ENCODE data around the gene KANSL1.
A peak's percentile ranks its signal among the peaks of the same experiment; 100 is the strongest.
"Not testable (repeated sequence)": the region's sequence is repeated elsewhere in the genome, so short reads cannot be mapped to it uniquely, and the experiment has no call there.

KANSL1 gene

DNA sequence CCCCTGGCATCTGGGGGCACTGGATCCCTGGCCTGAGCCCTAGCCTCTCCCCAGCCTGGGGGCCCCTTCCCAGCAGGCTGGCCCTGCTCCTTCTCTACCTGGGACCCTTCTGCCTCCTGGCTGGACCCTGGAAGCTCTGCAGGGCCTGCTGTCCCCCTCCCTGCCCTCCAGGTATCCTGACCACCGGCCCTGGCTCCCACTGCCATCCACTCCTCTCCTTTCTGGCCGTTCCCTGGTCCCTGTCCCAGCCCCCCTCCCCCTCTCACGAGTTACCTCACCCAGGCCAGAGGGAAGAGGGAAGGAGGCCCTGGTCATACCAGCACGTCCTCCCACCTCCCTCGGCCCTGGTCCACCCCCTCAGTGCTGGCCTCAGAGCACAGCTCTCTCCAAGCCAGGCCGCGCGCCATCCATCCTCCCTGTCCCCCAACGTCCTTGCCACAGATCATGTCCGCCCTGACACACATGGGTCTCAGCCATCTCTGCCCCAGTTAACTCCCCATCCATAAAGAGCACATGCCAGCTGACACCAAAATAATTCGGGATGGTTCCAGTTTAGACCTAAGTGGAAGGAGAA is 180.6 kb downstream of the KANSL1 start:
- no peak for DNase-seq

GRCh38 chr17:46011711-46012505 is 181.3 kb downstream of the KANSL1 start:
- no peak for DNase-seq

GRCh38 chr17:46010597-46011186 is 182.5 kb downstream of the KANSL1 start:
- DNase-seq, result no peak

GRCh38 chr17:46009681-46010596 is 183.3 kb downstream of the KANSL1 start:
- DNase-seq, result no peak

DNA sequence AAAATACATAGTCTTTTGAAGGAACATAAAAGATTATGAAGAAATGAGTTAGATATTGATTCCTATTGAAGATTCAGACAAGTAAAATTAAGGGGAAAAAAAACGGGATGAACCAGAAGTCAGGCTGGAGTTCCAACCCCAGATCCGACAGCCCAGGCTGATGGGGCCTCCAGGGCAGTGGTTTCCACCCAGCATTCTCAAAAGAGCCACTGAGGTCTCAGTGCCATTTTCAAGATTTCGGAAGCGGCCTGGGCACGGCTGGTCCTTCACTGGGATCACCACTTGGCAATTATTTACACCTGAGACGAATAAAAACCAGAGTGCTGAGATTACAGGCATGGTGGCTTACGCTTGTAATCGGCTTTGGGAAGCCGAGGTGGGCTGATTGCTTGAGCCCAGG is 184.6 kb downstream of the KANSL1 start:
- DNase-seq, result no peak

GRCh38 chr17:46007461-46007965 is 185.7 kb downstream of the KANSL1 start:
- no peak for DNase-seq

- DNase-seq, result not testable (repeated sequence)
Observed at GRCh38 chr17:46006082-46006481, 187.1 kb downstream of the KANSL1 start.

DNA sequence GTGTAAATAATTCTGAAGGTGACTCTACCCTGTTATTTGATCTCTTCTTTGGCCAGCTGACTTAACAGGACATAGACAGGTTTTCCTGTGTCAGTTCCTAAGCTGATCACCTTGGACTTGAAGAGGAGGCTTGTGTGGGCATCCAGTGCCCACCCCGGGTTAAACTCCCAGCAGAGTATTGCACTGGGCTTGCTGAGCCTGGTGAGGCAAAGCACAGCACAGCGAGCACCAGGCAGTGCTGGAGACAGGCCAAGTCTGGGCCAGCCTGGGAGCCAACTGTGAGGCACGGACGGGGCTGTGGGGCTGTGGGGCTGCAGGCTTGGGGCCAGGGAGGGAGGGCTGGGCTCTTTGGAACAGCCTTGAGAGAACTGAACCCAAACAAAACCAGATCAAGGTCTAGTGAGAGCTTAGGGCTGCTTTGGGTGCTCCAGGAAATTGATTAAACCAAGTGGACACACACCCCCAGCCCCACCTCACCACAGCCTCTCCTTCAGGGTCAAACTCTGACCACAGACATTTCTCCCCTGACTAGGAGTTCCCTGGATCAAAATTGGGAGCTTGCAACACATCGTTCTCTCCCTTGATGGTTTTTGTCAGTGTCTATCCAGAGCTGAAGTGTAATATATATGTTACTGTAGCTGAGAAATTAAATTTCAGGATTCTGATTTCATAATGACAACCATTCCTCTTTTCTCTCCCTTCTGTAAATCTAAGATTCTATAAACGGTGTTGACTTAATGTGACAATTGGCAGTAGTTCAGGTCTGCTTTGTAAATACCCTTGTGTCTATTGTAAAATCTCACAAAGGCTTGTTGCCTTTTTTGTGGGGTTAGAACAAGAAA is 189.1 kb downstream of the KANSL1 start:
- DNase-seq, result no peak

GRCh38 chr17:46002973-46003316 is 190.3 kb downstream of the KANSL1 start:
- no peak for DNase-seq

GRCh38 chr17:46002311-46002972 is 190.8 kb downstream of the KANSL1 start:
- peak; percentile 79 for DNase-seq

DNA sequence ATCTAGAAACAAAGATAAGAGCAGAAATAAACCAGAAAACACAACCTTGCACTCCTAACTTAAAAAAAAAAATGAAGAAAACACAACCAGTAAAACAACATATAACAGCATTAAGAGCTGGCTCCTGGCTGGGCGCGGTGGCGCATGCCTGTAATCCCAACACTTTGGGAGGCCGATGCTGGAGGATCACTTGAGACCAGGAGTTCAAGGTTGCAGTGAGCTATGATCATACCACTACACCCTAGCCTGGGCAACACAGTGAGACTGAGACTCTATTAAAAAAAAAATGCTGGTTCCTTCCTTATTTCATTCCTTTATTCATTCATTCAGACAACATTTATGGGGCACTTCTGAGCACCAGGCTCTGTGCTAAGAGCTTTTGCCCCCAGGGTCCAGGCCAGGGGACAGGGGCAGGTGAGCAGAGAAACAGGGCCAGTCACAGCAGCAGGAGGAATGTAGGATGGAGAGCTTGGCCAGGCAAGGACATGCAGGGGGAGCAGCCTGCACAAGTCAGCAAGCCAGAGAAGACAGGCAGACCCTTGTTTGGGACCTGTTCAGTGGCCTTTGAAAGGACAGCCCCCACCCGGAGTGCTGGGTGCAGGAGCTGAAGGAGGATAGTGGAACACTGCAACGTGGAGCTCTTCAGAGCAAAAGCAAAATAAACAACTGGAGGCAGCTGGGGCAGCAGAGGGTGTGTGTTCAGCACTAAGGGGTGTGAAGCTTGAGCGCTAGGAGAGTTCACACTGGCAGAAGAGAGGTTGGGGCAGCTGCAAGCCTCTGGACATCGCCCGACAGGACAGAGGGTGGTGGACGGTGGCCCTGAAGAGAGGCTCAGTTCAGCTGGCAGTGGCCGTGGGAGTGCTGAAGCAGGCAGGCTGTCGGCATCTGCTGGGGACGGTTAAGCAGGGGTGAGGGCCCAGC is 191.6 kb downstream of the KANSL1 start:
- DNase-seq, result no peak

DNA sequence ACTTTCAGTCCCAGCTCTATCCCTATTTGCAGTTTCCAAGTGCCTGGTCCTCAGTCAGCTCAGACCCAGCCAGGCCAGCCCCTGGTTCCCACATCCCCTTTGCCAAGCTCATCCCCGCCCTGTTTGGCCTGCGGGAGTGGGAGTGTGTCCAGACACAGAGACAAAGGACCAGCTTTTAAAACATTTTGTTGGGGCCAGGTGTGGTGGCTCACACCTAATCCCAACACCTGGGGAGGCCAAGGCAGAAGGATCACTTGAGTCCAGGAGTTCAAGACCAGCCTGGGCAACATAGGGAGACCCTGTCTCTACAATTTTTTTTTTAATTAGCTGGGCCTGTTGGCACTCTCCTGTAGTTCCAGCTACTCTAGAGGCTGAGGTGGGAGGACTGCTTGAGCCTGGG is 192.5 kb downstream of the KANSL1 start:
- DNase-seq, result no peak

GRCh38 chr17:46000292-46000691 is 192.9 kb downstream of the KANSL1 start:
- no peak for DNase-seq

DNA sequence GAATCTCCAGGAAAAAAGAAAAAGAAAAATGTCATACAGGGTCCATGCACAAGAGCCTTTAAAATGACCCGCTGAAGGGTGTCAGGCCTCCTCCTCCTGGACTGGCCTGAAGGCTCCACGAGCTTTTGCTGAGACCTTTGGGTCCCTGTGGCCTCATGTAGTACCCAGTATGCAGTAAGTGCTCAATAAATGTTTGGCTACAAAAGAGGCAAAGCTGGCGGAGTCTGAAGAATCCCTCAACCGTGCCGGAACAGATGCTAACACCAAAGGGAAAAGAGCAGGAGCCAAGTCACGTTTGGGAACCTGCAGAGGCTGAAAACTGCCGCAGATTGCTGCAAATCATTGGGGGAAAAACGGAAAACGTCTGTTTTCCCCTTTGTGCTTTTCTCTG is 193.3 kb downstream of the KANSL1 start:
- no peak for DNase-seq

DNA sequence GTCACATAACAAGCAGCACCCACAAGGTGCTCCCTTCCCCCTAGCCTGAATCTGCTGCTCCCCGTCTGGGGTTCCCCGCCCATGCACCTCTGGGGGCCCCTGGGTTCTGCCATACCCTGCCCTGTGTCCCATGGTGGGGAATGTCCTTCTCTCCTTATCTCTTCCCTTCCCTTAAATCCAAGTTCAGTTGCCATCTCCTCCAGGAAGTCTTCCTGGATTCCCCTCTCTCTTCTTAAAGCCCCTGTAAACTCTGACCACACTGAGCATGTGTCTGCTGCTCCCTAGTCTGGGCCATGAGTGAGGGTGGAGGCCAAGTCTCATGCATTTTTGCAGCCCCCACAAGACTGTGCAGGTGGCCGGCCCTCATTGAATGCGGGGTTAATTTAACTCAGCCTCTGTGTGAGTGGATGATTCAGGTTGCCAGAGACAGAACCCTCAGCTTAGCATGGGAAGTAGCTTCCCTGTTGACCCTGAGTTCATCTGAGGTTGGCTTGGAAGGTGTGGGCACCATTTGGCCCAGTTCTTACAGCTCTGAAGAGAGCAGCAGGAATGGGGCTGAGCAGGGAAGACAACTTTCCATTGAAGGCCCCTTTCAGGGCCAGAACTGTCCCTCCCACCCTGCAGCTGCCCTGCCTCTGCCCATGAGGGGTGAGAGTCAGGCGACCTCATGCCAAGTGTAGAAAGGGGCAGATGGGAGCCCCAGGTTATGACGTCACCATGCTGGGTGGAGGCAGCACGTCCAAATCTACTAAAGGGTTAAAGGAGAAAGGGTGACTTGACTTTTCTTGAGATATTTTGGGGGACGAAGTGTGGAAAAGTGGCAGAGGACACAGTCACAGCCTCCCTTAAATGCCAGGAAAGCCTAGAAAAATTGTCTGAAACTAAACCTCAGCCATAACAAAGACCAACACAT is 194.0 kb downstream of the KANSL1 start, which contains the start of gene STH:
STH (plus strand) TSS at position 264 of the 913 bp plus-strand sequence; CDS start at position 294, 30 bp downstream.
- DNase-seq, result no peak

GRCh38 chr17:45997624-45998023 is 195.6 kb downstream of the KANSL1 start:
- DNase-seq, result no peak

DNA sequence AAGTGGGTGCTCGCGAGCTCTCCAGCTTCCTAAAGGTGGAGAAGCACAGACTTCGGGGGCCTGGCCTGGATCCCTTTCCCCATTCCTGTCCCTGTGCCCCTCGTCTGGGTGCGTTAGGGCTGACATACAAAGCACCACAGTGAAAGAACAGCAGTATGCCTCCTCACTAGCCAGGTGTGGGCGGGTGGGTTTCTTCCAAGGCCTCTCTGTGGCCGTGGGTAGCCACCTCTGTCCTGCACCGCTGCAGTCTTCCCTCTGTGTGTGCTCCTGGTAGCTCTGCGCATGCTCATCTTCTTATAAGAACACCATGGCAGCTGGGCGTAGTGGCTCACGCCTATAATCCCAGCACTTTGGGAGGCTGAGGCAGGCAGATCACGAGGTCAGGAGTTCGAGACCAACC is 196.1 kb downstream of the KANSL1 start:
- no peak for DNase-seq

GRCh38 chr17:45996282-45996937 is 196.8 kb downstream of the KANSL1 start:
- DNase-seq, result no peak
